Ectodermal cell (in vitro differentiated cells): ENCODE measurements around the gene LMX1B.
"Not testable (repeated sequence)": the region's sequence is repeated elsewhere in the genome, so short reads cannot be mapped to it uniquely, and the experiment has no call there.

Experiments used
- H3K27ac ChIP-seq: 2 replicates; pipeline ENCODE4 v1.7.0; 2013; ENCODE audit warnings: mild to moderate bottlenecking, low read depth, low read length; ENCODE audit not compliant: insufficient read depth, poor library complexity, severe bottlenecking
- H3K27me3 ChIP-seq: 2 replicates; pipeline ENCODE4 v1.7.0; 2013; ENCODE audit warnings: mild to moderate bottlenecking, low read length; ENCODE audit not compliant: insufficient read depth, control insufficient read depth, poor library complexity, severe bottlenecking
- H3K36me3 ChIP-seq: one replicate; pipeline ENCODE4 v1.7.0; 2013; ENCODE audit warnings: low read length; ENCODE audit not compliant: control insufficient read depth, insufficient read depth
- H3K4me1 ChIP-seq: one replicate; pipeline ENCODE4 v1.7.0; 2013; ENCODE audit warnings: low read length; ENCODE audit not compliant: control insufficient read depth, insufficient read depth
- H3K4me3 ChIP-seq: 2 replicates; pipeline ENCODE4 v1.7.0; 2013; ENCODE audit warnings: low read depth, low read length, control low read depth; ENCODE audit not compliant: insufficient read depth
- H3K9me3 ChIP-seq: 2 replicates; pipeline ENCODE4 v1.7.0; 2013; ENCODE audit warnings: mild to moderate bottlenecking, low read length, moderate library complexity; ENCODE audit not compliant: control insufficient read depth
- WGBS, 2 experiments: methylation state at CpG; one replicate each; pipeline ENCODE4 v1.1.7; 2013; ENCODE audit warnings: missing lambda C conversion rate in 2 of 2; 5-methylcytosine and 5-hydroxymethylcytosine counted together

Gene LMX1B

GRCh38 chr9:126709241-126709640, 95.5 kb downstream of the LMX1B start:
- 97 to 99% methylated on average over 3 of the region's 3 CpGs for WGBS, 2 experiments
- Histone ChIP-seq H3K9me3 (no peaks in the 10 kb centered on the region), H3K27ac (no peak overlapping the region), H3K36me3 (no peaks in the 10 kb centered on the region), H3K4me1 (no peaks in the 10 kb centered on the region), H3K27me3 (peaks cover 26% of the 10 kb centered on the region), H3K4me3 (no peak overlapping the region)

DNA sequence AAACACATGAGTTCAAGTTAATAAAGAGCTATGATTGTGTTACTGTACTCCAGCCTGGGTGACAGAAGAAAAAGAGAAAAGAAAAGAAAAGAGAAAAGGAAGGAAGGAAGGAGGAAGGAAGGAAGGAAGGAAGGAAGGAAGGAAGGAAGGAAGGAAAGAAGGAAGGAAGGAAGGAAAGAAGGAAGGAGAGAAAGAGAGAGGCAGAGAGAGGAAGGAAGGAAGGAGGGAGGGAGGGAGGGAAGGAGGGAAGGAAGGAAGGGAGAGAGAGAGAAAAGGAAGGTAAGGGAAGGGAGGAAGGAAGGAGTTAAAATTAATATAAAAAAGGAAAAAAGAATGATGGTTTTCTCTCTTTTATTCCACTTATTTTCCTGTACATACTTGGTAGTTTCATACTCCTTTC, 101.7 kb downstream of the LMX1B start:
- H3K36me3 ChIP-seq = no peaks in the 10 kb centered on the region
- no peaks in the 10 kb centered on the region for H3K9me3 ChIP-seq
- no peak overlapping the region for H3K4me3 ChIP-seq
- no peaks in the 10 kb centered on the region for H3K27me3 ChIP-seq
- H3K27ac ChIP-seq = no peak overlapping the region
- H3K4me1 ChIP-seq = peaks cover 12% of the 10 kb centered on the region

DNA sequence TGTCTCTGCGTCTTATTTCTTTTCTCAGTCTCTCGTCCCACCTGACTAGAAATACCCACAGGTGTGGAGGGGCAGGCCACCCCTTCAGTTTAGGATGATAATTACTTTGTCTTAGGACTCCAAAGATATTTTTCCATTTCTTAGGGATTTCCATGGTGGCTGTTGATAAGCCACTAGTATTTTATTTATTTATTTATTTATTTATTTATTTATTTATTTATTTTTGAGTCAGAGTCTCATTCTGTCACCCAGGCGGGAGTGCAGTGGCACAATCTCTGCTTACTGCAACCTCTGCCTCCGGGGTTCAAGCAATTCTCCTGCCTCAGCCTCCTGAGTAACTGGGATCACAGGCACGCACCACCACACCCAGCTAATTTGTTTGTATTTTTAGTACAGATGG, 103.7 kb downstream of the LMX1B start:
- Histone ChIP-seq H3K27me3 (peaks cover 11% of the 10 kb centered on the region), H3K4me1 (peaks cover 17% of the 10 kb centered on the region)
- H3K27ac ChIP-seq, H3K36me3 ChIP-seq, H3K4me3 ChIP-seq, H3K9me3 ChIP-seq: not testable (repeated sequence)
- 93 to 94% methylated on average over 5 of the region's 5 CpGs for WGBS, 2 experiments

- Histone ChIP-seq H3K27ac (peak overlapping the region; percentile 78), H3K27me3 (peaks cover 32% of the 10 kb centered on the region), H3K4me3 (no peak overlapping the region), H3K4me1 (peaks cover 20% of the 10 kb centered on the region), H3K36me3 (no peaks in the 10 kb centered on the region), H3K9me3 (no peaks in the 10 kb centered on the region)
- WGBS, 2 experiments = 7 to 9% methylated on average over 6 of the region's 6 CpGs
Observed at GRCh38 chr9:126719618-126720031, 105.9 kb downstream of the LMX1B start.

DNA sequence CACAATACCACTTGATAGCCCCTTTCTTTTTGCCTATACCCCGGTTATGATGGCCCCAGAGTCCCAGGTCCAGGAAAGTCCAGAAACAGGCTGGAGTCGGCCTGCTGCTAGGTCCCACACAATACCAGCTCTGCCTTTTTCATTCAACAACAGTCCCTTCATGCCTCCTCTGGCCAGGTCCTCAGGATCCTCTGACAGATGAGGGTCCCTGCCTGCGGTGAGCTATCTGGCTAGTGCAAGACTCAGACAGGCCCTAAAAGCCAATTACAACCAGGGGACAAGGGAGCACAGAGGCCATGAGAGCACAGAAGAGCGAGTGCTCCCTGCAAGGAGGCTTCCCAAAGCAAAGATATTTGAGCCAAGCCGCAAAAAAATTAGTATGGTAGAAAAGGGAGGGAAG, 106.3 kb downstream of the LMX1B start:
- H3K4me3 ChIP-seq = no peak overlapping the region

GRCh38 chr9:126720661-126721563, 107.2 kb downstream of the LMX1B start:
- H3K36me3 ChIP-seq = no peaks in the 10 kb centered on the region
- 91 to 95% methylated on average over 19 of the region's 19 CpGs for WGBS, 2 experiments
- H3K4me1 ChIP-seq = peaks cover 20% of the 10 kb centered on the region
- H3K4me3 ChIP-seq = no peak overlapping the region
- H3K27me3 ChIP-seq = peaks cover 45% of the 10 kb centered on the region
- H3K9me3 ChIP-seq = no peaks in the 10 kb centered on the region
- no peak overlapping the region for H3K27ac ChIP-seq

More for the DNA sequence above, 106.3 kb downstream of the LMX1B start:
- Histone ChIP-seq H3K36me3 (no peaks in the 10 kb centered on the region), H3K27ac (peak overlapping the region; percentile 78), H3K27me3 (peaks cover 36% of the 10 kb centered on the region), H3K9me3 (no peaks in the 10 kb centered on the region), H3K4me1 (peaks cover 20% of the 10 kb centered on the region)
- 69 to 71% methylated on average over 5 of the region's 5 CpGs for WGBS, 2 experiments

DNA sequence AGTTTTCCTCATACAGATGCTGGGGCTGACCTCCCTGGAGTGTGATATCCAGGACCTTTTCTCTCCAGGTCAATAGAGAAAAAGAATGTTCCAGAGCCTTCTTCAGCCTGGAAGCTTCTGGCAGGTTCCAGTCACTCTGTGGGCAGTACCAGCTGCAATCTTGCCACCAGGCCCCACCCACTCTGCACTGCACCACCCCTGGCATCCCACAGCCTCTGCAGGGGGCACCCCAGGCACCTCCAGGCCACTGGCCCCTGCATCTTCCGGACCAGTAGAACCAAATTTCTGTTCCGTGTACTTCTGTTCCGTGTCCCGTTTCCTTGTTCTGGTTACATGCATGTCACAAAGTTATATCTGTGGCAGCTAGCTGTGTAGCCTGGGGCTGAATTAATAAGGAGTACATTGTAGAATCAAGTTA, 107.8 kb downstream of the LMX1B start:
- H3K4me3 ChIP-seq = no peak overlapping the region
- peaks cover 48% of the 10 kb centered on the region for H3K27me3 ChIP-seq
- H3K27ac ChIP-seq = no peak overlapping the region
- H3K4me1 ChIP-seq = peaks cover 20% of the 10 kb centered on the region
- H3K36me3 ChIP-seq = no peaks in the 10 kb centered on the region
- 95 to 97% methylated on average over 4 of the region's 4 CpGs for WGBS, 2 experiments
- H3K9me3 ChIP-seq = no peaks in the 10 kb centered on the region

DNA sequence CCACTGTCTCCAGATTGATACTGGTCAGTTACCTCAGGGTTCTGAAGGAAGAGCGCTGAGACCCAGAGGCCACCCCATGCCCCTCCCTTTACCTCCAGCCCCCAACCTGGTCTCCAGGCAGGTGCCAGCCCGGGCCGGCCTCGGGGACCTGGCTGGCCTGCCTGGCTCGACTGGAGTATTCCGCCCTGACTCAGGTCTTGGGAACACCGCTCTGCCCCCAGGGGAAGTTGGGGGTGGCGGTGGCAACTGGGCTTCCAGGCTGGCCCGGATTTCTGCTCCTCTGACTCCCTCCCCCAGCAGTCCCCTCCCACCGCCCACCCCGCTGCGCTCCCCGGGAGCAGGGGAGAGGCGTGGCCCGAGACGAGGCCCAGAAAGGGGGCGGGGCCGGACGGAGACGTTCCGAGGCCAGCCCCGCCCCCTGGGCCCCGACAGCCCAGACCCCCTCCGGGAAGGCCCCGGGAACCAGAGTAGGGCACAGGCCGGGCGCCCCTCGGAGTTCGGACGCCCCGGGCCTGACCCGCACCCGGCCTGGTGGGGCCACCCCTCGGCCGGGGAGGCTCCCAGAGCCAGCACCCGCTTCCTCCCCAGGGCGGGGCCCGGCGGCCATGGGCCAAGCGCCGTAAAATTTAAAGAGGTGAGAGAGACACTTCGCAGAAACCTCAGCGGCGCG, 108.7 kb downstream of the LMX1B start:
- peak overlapping the region; percentile 49 for H3K4me3 ChIP-seq
- 1 to 2% methylated on average over 45 of the region's 45 CpGs for whole genome bisulfite sequencing, 2 experiments
- H3K27ac ChIP-seq = no peak overlapping the region

DNA sequence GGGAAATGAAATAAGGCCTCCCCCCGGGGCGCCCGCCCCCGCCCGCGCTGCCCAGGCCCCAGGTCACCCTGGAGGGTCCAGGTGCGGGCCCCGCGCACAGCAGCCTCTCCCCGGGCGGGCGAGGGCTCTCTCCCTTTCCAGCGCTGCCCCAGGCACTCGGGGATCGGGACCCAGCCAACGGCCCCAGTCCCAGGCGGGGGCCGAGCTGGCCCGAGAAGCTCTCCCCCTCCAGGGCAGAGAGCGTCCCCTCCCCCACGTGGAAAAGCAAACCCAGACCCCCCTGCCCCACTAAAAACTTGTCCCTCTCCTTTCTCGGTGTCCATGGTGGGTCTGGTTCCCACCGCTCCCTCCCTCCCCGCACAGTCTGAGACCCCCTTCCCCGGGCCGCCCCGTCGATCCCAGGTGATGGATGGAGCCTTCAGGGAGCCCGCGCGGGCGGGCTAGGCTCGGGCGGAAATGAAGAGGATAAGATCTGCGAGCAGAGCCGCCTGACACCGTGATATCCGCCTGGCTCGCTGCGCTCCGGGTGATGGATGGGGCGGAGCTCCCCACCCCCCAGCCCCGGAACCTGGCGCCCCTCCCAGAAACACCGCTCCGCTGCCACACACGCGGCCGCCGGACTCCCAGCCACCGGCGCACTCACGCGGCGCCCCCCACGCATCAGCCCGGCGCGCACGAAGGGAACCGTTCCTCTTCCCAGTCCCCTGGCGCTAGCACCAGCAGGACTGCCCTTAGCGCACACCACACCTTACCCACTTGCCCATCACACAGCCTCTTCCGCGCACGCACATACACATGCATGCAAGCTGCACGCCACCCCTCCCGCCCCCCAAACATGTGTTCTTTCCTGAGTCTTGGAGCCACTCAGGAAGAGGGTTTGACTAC, 109.4 kb downstream of the LMX1B start:
- peaks cover 20% of the 10 kb centered on the region for H3K4me1 ChIP-seq
- WGBS, 2 experiments = 6% methylated on average over 68 of the region's 68 CpGs
- peak overlapping the region; percentile 49 for H3K4me3 ChIP-seq
- H3K9me3 ChIP-seq = no peaks in the 10 kb centered on the region
- no peak overlapping the region for H3K27ac ChIP-seq
- peaks cover 48% of the 10 kb centered on the region for H3K27me3 ChIP-seq
- H3K36me3 ChIP-seq = no peaks in the 10 kb centered on the region

More for the DNA sequence above, 108.7 kb downstream of the LMX1B start:
- Histone ChIP-seq H3K9me3 (no peaks in the 10 kb centered on the region), H3K4me1 (peaks cover 20% of the 10 kb centered on the region), H3K27me3 (peaks cover 48% of the 10 kb centered on the region), H3K36me3 (no peaks in the 10 kb centered on the region)

DNA sequence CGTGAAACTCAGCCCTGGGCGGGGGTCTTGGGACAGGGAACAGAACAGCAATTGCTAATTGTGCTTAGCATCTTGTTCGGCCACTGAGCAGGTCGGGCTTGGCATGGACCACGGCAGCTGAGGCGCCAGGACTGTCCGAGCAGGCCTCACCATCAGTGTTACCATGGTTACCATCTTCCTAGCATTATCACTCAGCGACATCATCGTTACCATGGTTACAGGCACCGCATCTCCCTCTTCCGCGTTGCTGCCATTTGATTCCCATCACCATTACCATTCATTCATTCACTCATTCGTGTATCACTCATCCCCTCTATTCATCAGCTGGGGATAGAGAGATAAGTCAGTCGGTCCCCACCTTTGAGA, 110.1 kb downstream of the LMX1B start:
- H3K27ac ChIP-seq = no peak overlapping the region
- peaks cover 48% of the 10 kb centered on the region for H3K27me3 ChIP-seq
- no peak overlapping the region for H3K4me3 ChIP-seq
- 53 to 54% methylated on average over 14 of the region's 14 CpGs for WGBS, 2 experiments
- H3K36me3 ChIP-seq = no peaks in the 10 kb centered on the region
- no peaks in the 10 kb centered on the region for H3K9me3 ChIP-seq
- H3K4me1 ChIP-seq = peaks cover 20% of the 10 kb centered on the region
